GM19324 (cell line): ENCODE data around the gene RUNX1.

Source experiments
- ATAC-seq: cut with Tn5 transposase; IDR thresholded peaks from one replicate; pipeline ENCODE4 v1.9.1; 2021; ENCODE audit warnings: mild to moderate bottlenecking, moderate library complexity; ENCODE audit not compliant: unreplicated experiment, low FRiP score

RUNX1 gene

GRCh38 chr21:35021546-35021945 is 27.6 kb downstream of the RUNX1 start:
- no peak for ATAC-seq

- no peak for ATAC-seq
Measured at GRCh38 chr21:35020902-35021301, 28.2 kb downstream of the RUNX1 start.

- no peak for ATAC-seq
Measured at GRCh38 chr21:35020436-35020835, 28.7 kb downstream of the RUNX1 start.

- no peak for ATAC-seq
Measured at GRCh38 chr21:35019631-35020032, 29.5 kb downstream of the RUNX1 start.

- ATAC-seq = no peak
Measured at GRCh38 chr21:35017256-35017655, 31.8 kb downstream of the RUNX1 start.

GRCh38 chr21:35016517-35017188 is 32.4 kb downstream of the RUNX1 start:
- ATAC-seq = no peak

- ATAC-seq = no peak
Measured at GRCh38 chr21:35016071-35016470, 33.0 kb downstream of the RUNX1 start.

- no peak for ATAC-seq
Measured at GRCh38 chr21:35015435-35016024, 33.6 kb downstream of the RUNX1 start.

- ATAC-seq = no peak
Measured at GRCh38 chr21:35014302-35015041, 34.6 kb downstream of the RUNX1 start.

GRCh38 chr21:35011681-35012080 is 37.4 kb downstream of the RUNX1 start:
- ATAC-seq = no peak

GRCh38 chr21:35010447-35010846 is 38.7 kb downstream of the RUNX1 start:
- no peak for ATAC-seq

- ATAC-seq = no peak
Measured at GRCh38 chr21:35007348-35007747, 41.8 kb downstream of the RUNX1 start.

- no peak for ATAC-seq
Measured at GRCh38 chr21:35006771-35007170, 42.3 kb downstream of the RUNX1 start.

GRCh38 chr21:35006248-35006647 is 42.9 kb downstream of the RUNX1 start:
- ATAC-seq = no peak

GRCh38 chr21:35005560-35006224 is 43.4 kb downstream of the RUNX1 start:
- no peak for ATAC-seq

- ATAC-seq = no peak
Measured at GRCh38 chr21:35005077-35005476, 44.0 kb downstream of the RUNX1 start.

- no peak for ATAC-seq
Measured at GRCh38 chr21:35004314-35004713, 44.8 kb downstream of the RUNX1 start.

GRCh38 chr21:35002879-35003722 is 46.0 kb downstream of the RUNX1 start:
- no peak for ATAC-seq

GRCh38 chr21:34999397-34999941 is 49.6 kb downstream of the RUNX1 start:
- no peak for ATAC-seq

GRCh38 chr21:34998176-34998575 is 50.9 kb downstream of the RUNX1 start:
- no peak for ATAC-seq
